K562 (cell line): ENCODE measurements around the gene WASF3. TPM values are rescaled to one million over a fixed set of nuclear protein-coding genes. Genes with fewer than 3 reads are reported as not detected.

Experiments used
- ATAC-seq: fragments of 200-7000 bp; cut with Tn5 transposase; 3 replicates; pipeline ENCODE4 v1.9.1; 2020; ENCODE audit warnings: moderate library complexity
- BruUV-seq: library from RNA; stranded (reverse); fragments of 400-500 nt; replicated peaks from 2 replicates; lab custom pipeline; 2021; lab: Mats Ljungman, UMichigan
- CTCF ChIA-PET: fragments of 300-600 bp; formaldehyde crosslinking; extraction: SDS; loops from one replicate; lab custom pipeline; 2021; ENCODE audit warnings: low intra/inter-chr PET ratio; lab: Yijun Ruan, JAX
- POLR2A ChIA-PET: fragments of 300-600, 350-650 bp; sonication (Branson Sonifier 250); formaldehyde crosslinking; extraction: SDS; loops from one replicate; lab custom pipeline; 2021; ENCODE audit warnings: antibody characterized with exemption, inconsistent platforms; lab: Yijun Ruan, JAX
- DNase-seq, 4 experiments: peaks; one replicate each; pipeline versions ENCODE4 v3.0.0 to v3.0.0-alpha.2; 2011 to 2018; ENCODE audit warnings: low spot score in 3 of 4, mixed read lengths in 3 of 4; ENCODE audit errors: extremely low read depth in 1 of 4
- FAIRE-seq: peaks from 2 replicates; lab custom pipeline; 2011; peaks lifted over from hg19 to GRCh38; lab: Jason Lieb, UNC
- H2AFZ ChIP-seq: 2 replicates; pipeline ENCODE4 v1.6.0; 2011; ENCODE audit warnings: low read depth, low read length, control low read depth, inconsistent platforms
- H3K27ac ChIP-seq: fragments of 200-600 bp; 3 replicates; pipeline ENCODE4 v1.8.0; 2011; ENCODE audit warnings: low read depth, mild to moderate bottlenecking, control low read depth, inconsistent platforms, low read length, moderate library complexity, mixed read lengths; ENCODE audit errors: extremely low read depth
- H3K27me3 ChIP-seq, 2 experiments: fragments of 300-600 bp in 1 of 2; 2 replicates in 1 of 2; 3 replicates in 1 of 2; pipeline versions ENCODE4 v1.6.0 to v1.8.0; 2011; ENCODE audit warnings: inconsistent platforms in 2 of 2, low read length in 2 of 2, mild to moderate bottlenecking in 1 of 2, mixed read lengths in 1 of 2, moderate library complexity in 1 of 2; ENCODE audit not compliant: control insufficient read depth in 2 of 2, insufficient read depth in 2 of 2
- H3K36me3 ChIP-seq: fragments of 300-600 bp; 3 replicates; pipeline ENCODE4 v1.8.0; 2011; ENCODE audit warnings: mild to moderate bottlenecking, low read length, inconsistent platforms; ENCODE audit not compliant: control insufficient read depth, insufficient read depth
- H3K4me1 ChIP-seq, 2 experiments: fragments of 200-600 bp in 1 of 2; replicated peaks in 1 of 2; 2 replicates in 1 of 2; 3 replicates in 1 of 2; pipeline versions ENCODE4 v1.5.1 to v1.8.0; 2011; ENCODE audit warnings: inconsistent platforms in 2 of 2, low read length in 2 of 2, mild to moderate bottlenecking in 1 of 2, mixed read lengths in 1 of 2, moderate library complexity in 1 of 2; ENCODE audit not compliant: control insufficient read depth in 2 of 2, insufficient read depth in 2 of 2
- H3K4me2 ChIP-seq: 2 replicates; pipeline ENCODE4 v1.6.1; 2011; ENCODE audit warnings: low read length, control low read depth, inconsistent platforms, mixed read lengths; ENCODE audit not compliant: insufficient read depth
- H3K4me3 ChIP-seq: fragments of 200-600 bp; sonication (generic), shearing (Covaris generic); 2 replicates; pipeline ENCODE4 v1.5.1; 2016; ENCODE audit warnings: control low read depth, inconsistent platforms
- H3K79me2 ChIP-seq: fragments of 200-600 bp; 3 replicates; pipeline ENCODE4 v1.8.0; 2011; ENCODE audit warnings: low read length, inconsistent platforms; ENCODE audit not compliant: control insufficient read depth, insufficient read depth
- H3K9ac ChIP-seq, 2 experiments: 2 replicates each; pipeline versions ENCODE4 v1.6.0 to v1.6.1; 2011; ENCODE audit warnings: low read depth in 2 of 2, low read length in 2 of 2, control low read depth in 1 of 2, inconsistent platforms in 1 of 2, mild to moderate bottlenecking in 1 of 2, mixed read lengths in 1 of 2; ENCODE audit not compliant: insufficient read depth in 1 of 2
- H3K9me1 ChIP-seq: one replicate; pipeline ENCODE4 v1.6.0; 2011; ENCODE audit warnings: inconsistent platforms, mild to moderate bottlenecking, low read length, moderate library complexity; ENCODE audit not compliant: control insufficient read depth, insufficient read depth
- H3K9me3 ChIP-seq: replicated peaks from 2 replicates; pipeline ENCODE4 v1.5.1; 2011; ENCODE audit warnings: low read depth, low read length, inconsistent platforms; ENCODE audit not compliant: control insufficient read depth, insufficient read depth
- H4K20me1 ChIP-seq: replicated peaks from 2 replicates; pipeline ENCODE4 v1.6.1; 2011; ENCODE audit warnings: low read length, inconsistent platforms, mixed read lengths; ENCODE audit not compliant: control insufficient read depth, insufficient read depth
- HDAC8 ChIP-seq: fragments of 450-650 bp; IDR thresholded peaks from 2 replicates; pipeline ENCODE4 v1.6.1; 2016; ENCODE audit warnings: mild to moderate bottlenecking, missing genetic modification characterization, moderate library complexity, missing compliant biosample characterization
- KDM5B ChIP-seq: fragments of 200-600 bp; sonication (generic); IDR thresholded peaks from 2 replicates; pipeline ENCODE4 v1.6.1; 2012; ENCODE audit warnings: low read depth, mild to moderate bottlenecking, moderate library complexity, low read length, control low read depth, inconsistent platforms; ENCODE audit not compliant: insufficient replicate concordance
- NCOR1 ChIP-seq: fragments of 450-650 bp; IDR thresholded peaks from 2 replicates; pipeline ENCODE4 v1.6.1; 2016; ENCODE audit warnings: mild to moderate bottlenecking, moderate library complexity
- POLR2H ChIP-seq: IDR thresholded peaks from 2 replicates; pipeline ENCODE4 v1.6.1; 2016; ENCODE audit warnings: missing genetic modification characterization, low read depth, mild to moderate bottlenecking, control low read depth, missing compliant biosample characterization, moderate library complexity
- POU5F1 ChIP-seq: fragments of 150-350 bp; IDR thresholded peaks from 2 replicates; pipeline ENCODE4 v1.6.1; 2014; ENCODE audit warnings: borderline replicate concordance, low read length, low read depth, mild to moderate bottlenecking; ENCODE audit not compliant: partially characterized antibody
- TEAD1 ChIP-seq, 2 experiments: fragments of 450-650 bp in 1 of 2; sonication (generic) in 1 of 2; formaldehyde crosslinking; IDR thresholded peaks; 2 replicates each; pipeline versions ENCODE4 v1.4.0 to v1.8.0; 2020 to 2022; ENCODE audit warnings: mild to moderate bottlenecking in 2 of 2, missing genetic modification reagents in 1 of 2
- ZNF277 ChIP-seq: fragments of 250-450 bp; sonication (Bioruptor Pico); IDR thresholded peaks from 2 replicates; pipeline ENCODE4 v1.8.0; 2022; ENCODE audit warnings: inconsistent platforms, mild to moderate bottlenecking, moderate library complexity, borderline replicate concordance
- ZNF407 ChIP-seq: fragments of 450-650 bp; IDR thresholded peaks from 2 replicates; pipeline ENCODE4 v1.6.1; 2016; ENCODE audit warnings: low read depth
- whole genome bisulfite sequencing: fragments of 100-300 bp; shearing (Covaris generic); methylation state at CpG from one replicate; pipeline ENCODE4 v1.1.6; 2016; ENCODE audit warnings: low coverage, mixed read lengths; ENCODE audit not compliant: insufficient coverage; ENCODE audit errors: missing lambda C conversion rate; 5-methylcytosine and 5-hydroxymethylcytosine counted together
- in situ Hi-C: fragments of 300-500 bp; cut with MboI; formaldehyde crosslinking; loops from 4 replicates; pipeline ENCODE4 v1.15.0; 2018; ENCODE audit warnings: inconsistent platforms, mixed read lengths
- intact Hi-C: fragments of 100-400 bp; cut with micrococcal nuclease; formaldehyde crosslinking; loops from 2 replicates; pipeline ENCODE4 v1.14.2; 2022
- polyA plus RNA-seq, 8 experiments: library from polyadenylated mRNA; depleted of rRNA in 4 of 8; stranded (reverse) in 5 of 8; unstranded in 3 of 8; fragments of >200 nt; fragmentation: Nextera tagmentation in 2 of 8; fragmentation: Illumina TruSeq in 1 of 8; extraction: Ambion mirVana in 2 of 8; extraction: Trizol in 1 of 8; gene quantifications; 2 replicates each; pipeline versions ENCODE4 v1.2.1 to v1.2.3, GENCODE V29; 2011 to 2014; ENCODE audit warnings: inconsistent platforms in 1 of 8, missing spikeins in 1 of 8
- total RNA-seq, 7 experiments: library from RNA; depleted of rRNA in 6 of 7; stranded (reverse); fragments of >200 nt in 6 of 7; fragmentation: Illumina TruSeq in 2 of 7; extraction: Trizol in 2 of 7; gene quantifications; 2 replicates each; pipeline versions ENCODE4 v1.2.1 to v1.2.3, GENCODE V29; 2011 to 2021; ENCODE audit warnings: low replicate concordance in 1 of 7

WASF3 gene
- total and polyA plus RNA-seq, 9 of the 15 experiments (the other 6 are each of a cell fraction or from before 2014, with no cell fraction given) = 0.04 to 0.43 (median 0.11) TPM

DNA sequence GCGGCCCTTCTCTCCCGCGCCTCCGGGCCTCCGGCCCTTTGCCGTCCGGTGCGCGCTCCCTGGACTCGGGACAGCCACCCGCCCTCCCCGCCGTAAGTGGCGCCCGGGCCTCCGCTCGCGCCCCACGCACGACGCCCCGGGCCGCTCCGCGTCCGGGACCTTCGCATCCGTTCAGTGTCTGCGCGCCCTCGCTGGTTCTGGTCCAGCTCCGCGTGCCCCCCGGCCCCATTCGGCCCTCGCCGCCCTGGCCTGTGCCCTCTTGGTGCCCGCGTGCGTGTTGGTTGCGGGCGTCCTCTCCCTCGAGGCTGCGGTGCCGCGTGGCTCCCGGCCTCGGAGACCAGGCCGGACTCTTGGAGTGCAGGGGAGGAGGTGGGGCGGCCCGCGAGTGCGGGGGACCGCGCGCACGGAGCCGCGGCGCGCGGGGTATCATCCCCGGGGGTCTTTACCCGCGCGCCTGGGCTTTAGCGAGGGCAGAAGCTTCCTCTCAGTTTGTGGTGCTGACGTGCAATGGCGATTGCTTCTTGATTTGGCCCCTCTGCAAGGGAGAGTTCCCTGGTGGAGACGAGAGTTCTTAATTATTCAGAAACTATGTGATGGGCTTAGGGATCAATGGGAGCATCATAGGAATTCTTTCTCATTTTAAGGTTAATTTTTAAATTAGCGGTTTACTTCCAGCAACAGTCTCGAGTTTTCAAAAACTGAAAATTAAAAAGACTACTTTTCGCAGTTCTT, 757 bp downstream of the WASF3 start (continued):
- TF ChIP-seq ZNF277 (CRISPR knock-in tag) (no peak), POU5F1 (no peak)
- TF ChIP-seq, all 486 proteins: peak for 0

DNA sequence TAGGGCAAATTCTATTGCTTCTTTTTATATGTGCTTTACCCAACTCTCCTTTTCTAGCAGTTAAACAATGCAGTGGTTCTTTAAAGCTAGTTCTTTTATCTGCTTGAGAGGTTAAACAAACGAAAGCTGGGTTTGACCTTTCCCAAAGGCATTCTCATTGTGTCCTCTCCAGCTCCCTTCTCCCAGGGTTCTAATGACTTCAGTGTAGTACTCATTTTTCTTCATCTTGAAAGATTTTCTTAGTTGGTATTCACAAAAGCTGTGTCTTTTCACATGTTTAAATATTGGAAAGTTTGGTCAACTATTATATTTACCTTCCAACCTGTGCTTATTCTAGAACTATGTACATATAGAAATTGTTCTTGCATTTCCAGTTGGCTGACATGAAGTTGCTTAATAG, 1.5 kb downstream of the WASF3 start:
- FAIRE-seq = no peak
- H3K27ac ChIP-seq = no peak overlapping the region
- no peak overlapping the region for H3K4me2 ChIP-seq
- ATAC-seq = no peak
- H3K4me3 ChIP-seq = no peak overlapping the region
- no peak overlapping the region for H3K9ac ChIP-seq
- in situ Hi-C loops (no loop called here), intact Hi-C loops (no loop called here)
- H3K27me3 ChIP-seq = peaks cover 0 to 3% of the 10 kb centered on the region in 2 experiments; a peak in 1 of 5 replicates
- CTCF ChIA-PET = no interaction called here
- H3K9me3 ChIP-seq = no peaks in the 10 kb centered on the region
- H4K20me1 ChIP-seq = no peaks in the 10 kb centered on the region
- no peak overlapping the region for H2AFZ ChIP-seq
- 0% methylated on average over 1 of the region's 1 CpG for WGBS
- POLR2A ChIA-PET = interaction anchor here (0.6 to 0.7 kb wide), 2 partner anchors 818 to 1192 kb away, joined by 3 read pairs; no protein-coding TSS in a partner anchor
- H3K36me3 ChIP-seq = no peaks in the 10 kb centered on the region
- no TSS peak for BruUV-seq
- no peaks in the 10 kb centered on the region for H3K79me2 ChIP-seq
- H3K9me1 ChIP-seq = no peaks in the 10 kb centered on the region
- no peak for DNase-seq
- H3K4me1 ChIP-seq = peaks cover 0 to 14% of the 10 kb centered on the region in 2 experiments; a peak in 2 of 5 replicates
- TF ChIP-seq KDM5B = no peak
- no peak for TF ChIP-seq NCOR1
- TF ChIP-seq POLR2H (tag) = no peak
- no peak for TF ChIP-seq TEAD1 (CRISPR knock-in tag; IDR thresholded peaks at IDR 0.05)
- TF ChIP-seq ZNF407 = no peak
- TF ChIP-seq HDAC8 (tag) = no peak
